HS-5 (cell line): ENCODE results near the gene TLE6.
"Not testable (repeated sequence)": the region's sequence is repeated elsewhere in the genome, so short reads cannot be mapped to it uniquely, and the experiment has no call there.

Source experiments
- DNase-seq: peaks from one replicate; pipeline ENCODE4 v3.0.0-alpha.2; 2012; ENCODE audit warnings: low read depth

The TLE6 gene

DNA sequence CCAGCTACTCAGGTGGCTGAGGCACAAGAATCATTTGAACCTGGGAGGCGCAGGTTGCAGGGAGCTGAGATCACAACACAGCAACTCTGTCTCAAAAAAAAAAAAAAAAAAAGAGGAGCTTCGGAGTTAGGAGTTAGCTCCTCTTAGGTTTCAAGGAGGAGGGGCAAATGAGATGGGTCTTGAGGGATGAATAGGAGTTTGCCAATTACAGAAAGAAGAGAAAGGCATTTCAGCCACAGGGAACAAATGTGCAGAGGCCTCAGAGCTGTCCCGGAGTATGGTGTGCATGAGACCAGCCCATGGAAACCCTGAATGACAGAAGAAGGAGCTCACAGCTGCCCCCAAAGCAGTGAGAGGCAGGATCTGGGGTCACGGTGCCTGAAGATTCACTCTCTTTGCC, 27.2 kb downstream of the TLE6 start:
- no peak for DNase-seq

DNA sequence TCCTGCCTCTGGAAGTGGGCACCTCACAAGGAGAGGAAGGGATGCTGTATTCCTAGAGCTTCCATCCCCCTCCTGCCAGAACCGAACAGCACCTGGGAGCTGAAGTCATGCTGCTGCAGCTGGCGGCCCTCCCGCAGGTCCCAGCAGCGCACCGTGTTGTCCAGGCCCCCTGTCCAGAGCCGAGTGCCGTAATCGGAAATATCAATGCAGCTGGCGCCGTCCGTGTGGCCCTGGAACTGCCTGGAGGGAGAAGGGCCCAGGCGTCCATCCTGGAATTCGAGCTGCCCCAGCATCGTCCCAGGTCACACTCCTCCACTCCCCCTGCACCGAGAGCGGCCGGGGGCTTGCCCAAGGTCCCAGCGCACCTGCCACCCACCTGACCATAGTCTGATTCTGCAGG, 28.0 kb downstream of the TLE6 start:
- DNase-seq, result no peak

DNA sequence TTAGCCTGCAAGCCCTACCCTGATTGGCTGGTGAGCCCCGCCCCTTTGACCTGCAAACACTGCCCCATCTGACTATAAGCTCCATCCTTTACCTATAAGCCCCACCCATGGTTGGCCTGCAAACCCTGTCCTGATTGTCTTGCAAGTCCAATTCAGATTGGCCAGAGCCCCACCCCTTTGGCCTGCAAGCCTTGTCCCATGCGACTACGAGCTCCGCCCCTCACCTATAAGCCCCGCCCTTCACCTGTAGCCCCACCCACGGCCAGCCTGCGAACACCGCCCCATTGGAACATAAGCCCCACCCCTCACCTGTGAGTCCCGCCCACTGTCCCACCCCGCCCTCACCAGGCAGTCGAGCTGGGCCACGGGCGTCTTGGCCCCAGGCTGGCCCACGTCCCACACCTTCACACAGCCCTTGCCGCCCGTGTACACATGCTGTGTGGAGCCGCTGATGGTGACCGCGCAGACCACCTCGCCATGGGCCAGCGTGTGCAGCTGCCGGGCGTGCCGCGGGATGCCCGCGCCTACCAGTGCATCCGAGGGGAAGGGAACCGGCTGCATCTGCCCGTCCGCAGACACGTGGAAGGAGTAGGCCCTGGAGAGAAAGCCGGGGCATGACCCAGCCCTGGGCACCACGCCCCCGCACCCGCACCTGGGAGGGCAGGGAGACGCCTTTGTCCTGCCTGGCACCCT, 28.9 kb downstream of the TLE6 start:
- no peak for DNase-seq

GRCh38 chr19:3007975-3008374, 30.6 kb downstream of the TLE6 start:
- DNase-seq, result no peak

- no peak for DNase-seq
These were observed 31.6 kb downstream of the TLE6 start for GRCh38 chr19:3008994-3009393.

DNA sequence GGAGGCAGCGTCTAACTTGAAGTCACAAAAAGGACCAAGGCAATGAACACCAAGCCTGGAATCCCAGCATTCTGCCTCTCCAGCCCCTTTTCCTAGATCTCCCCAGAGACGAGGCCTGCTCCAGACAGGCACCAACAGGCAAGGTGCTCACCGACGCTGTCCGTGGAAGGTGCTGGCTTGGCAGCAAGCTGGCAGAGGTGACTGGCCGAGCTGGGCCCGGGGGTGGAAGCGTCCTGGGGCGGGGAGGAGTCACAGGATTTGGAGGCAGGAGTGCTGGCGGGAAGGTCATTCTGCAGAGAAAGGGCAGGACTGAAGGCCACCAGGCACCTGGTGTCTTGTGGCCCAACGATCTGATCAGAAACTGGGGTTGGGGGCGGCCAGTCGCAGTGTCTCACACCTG, 33.5 kb downstream of the TLE6 start:
- DNase-seq, result no peak

- not testable (repeated sequence) for DNase-seq
These were observed 34.7 kb downstream of the TLE6 start for GRCh38 chr19:3012059-3012458.

DNA sequence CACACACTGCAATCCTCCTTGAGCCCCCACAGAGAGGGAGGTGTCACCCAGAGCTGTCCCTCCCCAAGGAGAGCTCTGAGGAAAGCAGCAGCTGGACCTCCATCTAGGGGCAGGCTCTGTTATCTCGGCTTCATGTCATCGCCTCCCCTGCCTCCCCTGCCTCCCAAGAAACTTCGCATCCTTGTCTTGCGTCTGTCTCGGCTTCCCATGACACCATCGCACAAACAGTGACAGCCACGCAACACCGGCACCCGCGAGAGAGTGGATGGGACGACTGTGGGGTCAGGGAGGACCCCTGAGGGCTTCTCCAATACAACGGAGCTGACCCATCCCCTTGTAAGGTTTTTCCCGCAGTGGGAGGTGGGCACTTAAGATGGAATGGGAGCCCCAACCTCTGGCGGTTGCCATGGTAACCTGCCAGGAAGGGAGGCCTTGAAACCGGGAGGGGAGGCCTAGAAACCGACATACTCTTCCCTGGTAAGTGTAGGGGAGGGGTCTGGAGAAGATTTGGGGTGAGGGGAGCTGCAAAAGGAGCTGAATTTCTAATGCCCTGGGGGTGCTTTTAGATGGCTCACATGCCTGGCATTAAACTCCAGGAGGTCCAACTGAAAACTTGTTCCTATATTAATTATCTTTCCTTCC, 35.4 kb downstream of the TLE6 start:
- DNase-seq, result no peak

DNA sequence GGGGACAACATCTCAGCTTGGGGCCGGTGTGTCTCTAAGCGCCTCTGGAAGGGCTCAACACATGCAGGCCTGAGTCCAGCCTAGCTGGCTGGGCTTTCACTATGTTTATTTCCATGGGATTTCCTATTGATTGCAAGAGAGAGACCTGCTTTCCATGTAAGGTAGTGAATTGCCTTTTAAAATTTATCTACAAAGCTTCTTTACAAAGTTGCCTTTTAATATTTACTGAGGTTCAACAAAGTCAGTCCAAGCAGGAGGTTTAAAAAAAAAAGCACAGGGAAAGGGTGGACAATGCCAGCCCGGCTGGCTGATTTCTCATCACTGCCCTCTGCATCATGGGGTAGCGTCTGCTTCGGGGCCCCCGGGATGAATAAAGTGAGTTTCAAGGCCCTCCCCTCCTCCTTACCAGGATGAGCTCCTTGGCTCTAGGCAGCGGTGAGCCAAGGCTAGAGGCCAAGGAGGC, 35.9 kb downstream of the TLE6 start:
- DNase-seq, result no peak

DNA sequence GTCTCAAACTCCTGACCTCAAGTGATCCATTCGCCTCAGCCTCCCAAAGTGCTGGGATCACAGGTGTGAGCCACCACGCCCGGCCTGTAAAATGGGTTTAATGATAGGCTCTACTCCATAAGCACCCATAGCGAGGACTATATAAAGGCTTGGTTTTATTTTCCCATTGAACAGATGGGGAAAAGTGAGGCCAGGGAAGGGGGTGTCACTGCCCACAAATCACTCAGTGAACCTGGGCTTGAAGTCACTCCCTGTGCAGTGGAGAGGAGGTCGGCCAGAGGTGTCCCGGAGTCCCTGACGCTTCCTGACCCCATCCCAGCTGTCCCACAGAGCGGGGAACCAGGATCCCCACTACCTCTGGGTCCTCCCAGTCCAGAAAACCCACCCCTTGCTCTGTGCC, 36.8 kb downstream of the TLE6 start:
- DNase-seq, result no peak

DNA sequence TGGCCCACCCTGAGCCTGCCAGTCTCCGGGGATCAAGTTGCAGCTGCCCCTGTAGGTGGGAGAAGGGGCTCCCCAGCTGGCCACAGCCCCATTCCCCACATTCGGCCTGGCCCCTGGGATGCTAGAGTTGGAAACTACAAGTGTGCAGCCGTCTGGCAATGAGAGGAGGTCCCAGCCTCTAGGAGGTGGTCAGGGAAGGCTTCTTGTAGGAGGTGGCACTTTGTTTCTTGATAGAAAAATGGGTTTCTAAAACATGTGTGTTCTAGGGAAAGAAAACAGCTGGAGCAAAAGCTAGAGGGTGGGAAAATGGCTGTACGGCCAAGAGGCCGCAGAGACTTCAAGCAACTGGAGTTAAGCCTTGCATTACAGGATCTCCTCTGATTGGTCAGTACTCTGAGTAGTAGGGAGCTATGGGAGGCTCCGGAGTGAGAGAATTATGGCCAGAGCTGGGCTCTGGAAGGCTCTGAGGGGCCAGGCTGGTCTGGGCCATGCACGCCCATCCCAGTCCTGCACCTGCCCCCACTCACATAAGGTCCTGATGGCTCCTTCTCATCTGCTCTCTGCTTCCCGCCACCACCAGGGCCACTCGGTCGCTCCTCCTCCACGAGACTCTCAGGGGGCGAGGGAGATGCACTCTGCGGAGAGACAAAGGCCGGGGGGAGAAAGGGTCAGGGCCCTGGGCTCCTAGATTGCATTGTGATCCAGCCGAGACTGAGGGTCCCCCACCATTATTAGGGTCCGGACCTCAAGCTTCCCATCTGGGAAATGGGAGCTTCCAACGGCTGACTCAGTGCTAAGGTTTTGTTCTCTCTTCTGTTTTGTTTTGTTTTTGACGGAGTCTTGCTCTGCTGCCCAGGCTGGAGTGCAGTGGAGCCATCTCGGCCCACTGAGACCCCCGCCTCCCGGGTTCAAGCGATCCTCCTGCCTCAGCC, 38.0 kb downstream of the TLE6 start:
- no peak for DNase-seq

DNA sequence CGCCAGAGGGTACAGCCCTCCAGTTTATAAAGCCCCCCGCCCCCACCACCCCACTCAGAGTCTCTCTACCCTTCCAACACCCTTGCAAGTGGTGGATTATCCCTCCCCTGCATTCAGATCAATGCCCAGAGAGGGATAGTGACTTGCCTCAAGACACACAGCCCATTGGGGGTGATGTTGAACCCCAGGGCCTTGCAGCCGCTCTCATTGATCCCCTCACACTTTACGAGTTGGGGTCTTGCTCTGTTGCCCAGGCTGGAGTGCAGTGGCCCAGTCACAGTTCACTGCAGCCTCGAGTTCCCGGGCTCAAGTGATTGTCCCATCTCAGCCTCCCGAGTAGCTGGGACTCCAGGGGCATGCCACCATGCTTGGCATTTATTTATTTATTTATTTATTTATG, 40.6 kb downstream of the TLE6 start:
- no peak for DNase-seq

DNA sequence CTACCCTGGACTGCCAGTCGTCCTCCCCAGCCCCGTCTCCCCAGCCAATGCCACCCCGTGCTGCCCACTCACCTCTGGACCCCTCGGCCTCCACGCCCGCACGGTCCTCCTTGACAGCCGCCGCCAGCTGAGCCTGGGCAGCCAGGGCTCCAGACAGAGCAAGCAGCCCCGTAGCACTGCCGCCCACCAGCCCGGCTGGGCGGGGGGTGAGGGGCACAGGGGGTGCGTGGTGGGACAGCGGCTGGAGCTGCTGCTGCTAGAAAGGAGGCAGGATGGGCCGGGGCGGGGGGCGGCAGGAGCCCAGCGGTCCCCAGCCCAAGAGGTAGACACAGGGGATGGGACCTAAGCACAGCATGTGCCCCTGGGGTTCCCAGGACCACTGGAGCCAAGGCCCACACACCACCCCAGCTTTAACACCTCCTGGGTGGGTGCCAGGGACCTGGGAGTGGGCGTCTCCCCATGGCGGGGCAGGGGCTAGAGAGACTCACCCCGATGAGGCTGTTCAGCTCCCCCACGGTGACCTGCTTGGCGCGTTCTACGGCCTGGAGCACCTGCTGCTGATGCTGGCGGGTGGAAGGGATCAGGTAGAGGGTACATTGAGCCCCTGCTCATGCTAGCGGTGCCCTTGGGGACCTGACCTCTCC, 42.0 kb downstream of the TLE6 start:
- no peak for DNase-seq

DNA sequence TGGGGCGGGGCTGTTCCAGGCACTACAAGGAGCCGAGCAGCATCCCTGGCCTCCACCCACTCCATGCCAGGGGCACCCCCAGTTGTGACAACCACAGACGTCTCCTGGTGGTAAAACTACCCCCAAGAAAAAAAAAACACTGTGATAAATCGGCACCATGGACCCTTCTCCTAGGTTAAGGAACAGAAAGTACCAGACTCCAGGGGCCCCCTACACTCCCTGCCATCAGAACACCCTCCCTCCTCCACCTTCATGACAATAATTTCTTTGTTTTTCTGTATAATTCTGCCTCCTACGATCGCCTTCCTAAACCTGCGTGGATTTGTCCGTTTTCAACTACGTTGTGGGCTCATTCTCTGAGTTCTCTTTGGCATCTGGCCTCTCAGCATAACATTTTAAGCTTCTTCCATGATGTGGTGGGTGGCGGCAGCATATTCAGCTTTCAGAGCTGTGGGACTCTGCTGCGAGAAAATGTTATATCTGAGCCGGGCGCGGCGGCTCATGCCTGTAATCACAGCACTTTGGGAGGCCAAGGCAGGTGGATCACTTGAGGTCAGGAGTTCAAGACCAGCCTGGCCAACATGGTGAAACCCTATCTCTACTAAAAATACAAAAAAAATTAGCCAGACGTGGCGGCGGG, 43.1 kb downstream of the TLE6 start:
- DNase-seq, result no peak

GRCh38 chr19:3024509-3024869, 47.1 kb downstream of the TLE6 start:
- DNase-seq, result no peak

GRCh38 chr19:3024870-3025548, 47.6 kb downstream of the TLE6 start:
- no peak for DNase-seq

- no peak for DNase-seq
These were observed 48.2 kb downstream of the TLE6 start for GRCh38 chr19:3025549-3025886.

GRCh38 chr19:3026768-3027167, 49.4 kb downstream of the TLE6 start:
- DNase-seq, result no peak

DNA sequence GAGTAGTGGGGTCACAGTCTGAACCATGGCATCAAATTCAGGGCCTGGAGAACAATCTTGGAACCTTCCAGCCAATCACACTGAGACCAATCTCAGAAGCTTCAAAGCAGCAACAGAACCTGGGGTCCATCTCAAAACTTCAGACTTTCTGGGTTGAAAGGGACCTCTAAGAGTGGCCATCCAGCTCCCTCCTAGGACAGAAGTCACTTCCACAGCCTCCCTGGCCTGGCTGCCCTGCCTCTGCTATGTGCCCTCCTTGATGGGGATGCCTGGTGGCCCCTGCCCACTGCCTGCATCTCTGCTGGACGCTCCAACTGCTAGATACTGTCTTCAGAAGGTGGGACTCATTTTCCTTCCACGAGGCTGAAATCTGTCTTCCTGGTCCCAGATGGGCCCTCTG, 49.9 kb downstream of the TLE6 start:
- no peak for DNase-seq

DNA sequence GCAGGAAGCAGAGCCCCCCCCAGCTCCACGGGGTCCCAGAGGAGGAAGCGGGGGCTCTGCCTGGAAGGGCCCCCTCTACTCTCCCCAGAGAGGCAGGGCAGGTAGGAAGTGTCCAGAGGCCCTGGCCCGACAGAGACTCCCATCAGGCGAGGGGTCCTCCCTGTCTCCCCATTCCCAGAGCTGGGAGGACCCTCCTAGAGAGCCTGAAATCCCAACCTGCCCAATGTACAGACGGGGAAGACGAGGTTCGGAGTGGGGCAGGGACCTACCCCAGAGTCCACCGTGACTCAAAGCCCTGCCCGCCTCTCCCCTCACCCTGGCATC, 50.6 kb downstream of the TLE6 start:
- DNase-seq, result no peak

DNA sequence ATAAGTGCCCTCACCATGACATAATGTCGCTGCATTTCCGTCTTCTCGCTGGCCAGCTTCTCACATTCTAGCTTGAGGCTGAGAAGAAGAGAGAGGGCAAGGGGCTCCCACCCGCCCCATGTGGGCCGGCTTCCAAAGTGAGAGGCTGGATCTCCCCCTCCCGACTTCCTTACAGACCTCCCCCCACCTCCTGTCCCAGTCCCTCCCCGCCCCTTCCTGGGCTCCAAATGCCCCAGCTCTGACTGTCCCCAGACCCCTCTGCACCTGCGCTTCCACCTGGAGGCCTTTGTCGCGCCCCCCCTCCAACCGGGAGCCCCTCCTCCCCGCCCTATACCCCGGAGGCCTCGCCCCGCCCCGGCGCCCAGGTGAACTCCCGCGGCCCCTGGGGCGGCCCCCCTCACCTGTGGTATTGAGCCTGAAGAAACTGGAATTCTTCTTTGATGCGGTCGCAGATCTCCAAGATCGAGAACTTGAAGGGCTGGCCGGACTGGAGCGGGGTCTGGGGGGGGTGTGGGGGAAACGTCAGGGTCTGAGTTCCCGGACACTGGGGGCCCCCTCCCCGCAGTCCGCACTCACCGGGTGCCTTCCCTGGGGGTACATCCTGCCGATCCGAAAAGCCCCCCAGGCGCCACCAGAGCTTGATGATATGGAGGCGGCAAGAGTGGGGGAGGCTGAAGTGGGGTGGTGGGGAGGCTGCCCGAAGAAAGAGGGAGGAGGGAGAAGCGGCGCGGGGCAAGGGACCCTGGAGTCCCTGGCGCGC, 51.1 kb downstream of the TLE6 start:
- DNase-seq, result no peak
